GM12878 (cell line): ENCODE data around the gene FTSJ1. TPM values are rescaled to one million over a fixed set of nuclear protein-coding genes. Genes with fewer than 3 reads are reported as not detected.

Source experiments
- ATAC-seq: fragments of 200-7000 bp; cut with Tn5 transposase; 3 replicates; pipeline ENCODE4 v1.9.1; 2020; ENCODE audit warnings: mild to moderate bottlenecking, moderate library complexity
- BruUV-seq: library from RNA; stranded (reverse); fragments of 400-500 nt; replicated peaks from 2 replicates; lab custom pipeline; 2021; lab: Mats Ljungman, UMichigan
- CTCF ChIA-PET: fragments of 300-600 bp; sonication (Branson Sonifier 250); formaldehyde crosslinking; extraction: SDS; loops from one replicate; lab custom pipeline; 2021; ENCODE audit warnings: inconsistent platforms; lab: Yijun Ruan, JAX
- POLR2A ChIA-PET: fragments of 350-600 bp; formaldehyde crosslinking; extraction: SDS; loops from one replicate; lab custom pipeline; 2021; ENCODE audit warnings: inconsistent platforms; lab: Charles Lee
- RAD21 ChIA-PET: fragments of 300-600 bp; sonication (Branson Sonifier 250); formaldehyde crosslinking; loops from one replicate; lab custom pipeline; 2023; ENCODE audit warnings: antibody characterized with exemption; ENCODE audit not compliant: unreplicated experiment; lab: Charles Lee
- SMC1A ChIA-PET: fragments of 300-600 bp; sonication (Branson Sonifier 250); formaldehyde crosslinking; loops from one replicate; lab custom pipeline; 2023; ENCODE audit not compliant: unreplicated experiment, uncharacterized antibody; lab: Charles Lee
- DNase-seq: peaks from one replicate; pipeline ENCODE4 v3.0.0-alpha.2; 2011; ENCODE audit warnings: low read depth, low spot score
- FAIRE-seq: peaks from 3 replicates; lab custom pipeline; 2011; peaks lifted over from hg19 to GRCh38; lab: Jason Lieb, UNC
- H2AFZ ChIP-seq: 2 replicates; pipeline ENCODE4 v1.6.0; 2011; ENCODE audit warnings: low read depth, low read length, control low read depth; ENCODE audit not compliant: control insufficient read depth
- H3K27ac ChIP-seq: 2 replicates; pipeline ENCODE4 v1.5.1; 2011; ENCODE audit warnings: control low read depth; ENCODE audit not compliant: control insufficient read depth, insufficient read depth
- H3K27me3 ChIP-seq, 2 experiments: replicated peaks in 1 of 2; 2 replicates each; pipeline versions ENCODE4 v1.6.0 to v1.6.1; 2011; ENCODE audit warnings: low read length in 1 of 2; ENCODE audit not compliant: control insufficient read depth in 2 of 2, insufficient read depth in 2 of 2
- H3K36me3 ChIP-seq, 2 experiments: 2 replicates each; pipeline ENCODE4 v1.5.1; 2011; ENCODE audit warnings: low read length in 1 of 2; ENCODE audit not compliant: control insufficient read depth in 2 of 2, insufficient read depth in 2 of 2
- H3K4me1 ChIP-seq: 2 replicates; pipeline ENCODE4 v1.6.1; 2011; ENCODE audit warnings: mild to moderate bottlenecking, low read length, moderate library complexity, mixed read lengths; ENCODE audit not compliant: control insufficient read depth, insufficient read depth
- H3K4me2 ChIP-seq: 2 replicates; pipeline ENCODE4 v1.6.0; 2011; ENCODE audit warnings: control low read depth; ENCODE audit not compliant: control insufficient read depth, insufficient read depth
- H3K4me3 ChIP-seq: fragments of 200-600 bp; sonication (generic); 2 replicates; pipeline ENCODE4 v1.5.1; 2016
- H3K79me2 ChIP-seq: 2 replicates; pipeline ENCODE4 v1.6.0; 2011; ENCODE audit warnings: low read length; ENCODE audit not compliant: control insufficient read depth, insufficient read depth
- H3K9ac ChIP-seq: 2 replicates; pipeline ENCODE4 v1.8.0; 2011; ENCODE audit warnings: low read length, control low read depth, mixed read lengths; ENCODE audit not compliant: control insufficient read depth, insufficient read depth
- H3K9me3 ChIP-seq: replicated peaks from 3 replicates; pipeline ENCODE4 v1.5.1; 2011; ENCODE audit warnings: mild to moderate bottlenecking, low read length; ENCODE audit not compliant: control insufficient read depth, insufficient read depth
- H4K20me1 ChIP-seq: 2 replicates; pipeline ENCODE4 v1.6.0; 2011; ENCODE audit not compliant: control insufficient read depth, insufficient read depth
- CHD2 ChIP-seq: IDR thresholded peaks from 2 replicates; pipeline ENCODE4 v1.6.1; 2011; ENCODE audit warnings: low read depth, low read length, improper control_type of control experiment, borderline replicate concordance
- IKZF1 ChIP-seq: fragments of 450-650 bp; conservative IDR thresholded peaks from 2 replicates; pipeline ENCODE4 v1.6.1; 2017; ENCODE audit warnings: antibody characterized with exemption, mild to moderate bottlenecking
- KAT2A ChIP-seq: conservative IDR thresholded peaks from 2 replicates; pipeline ENCODE4 v1.6.1; 2011; ENCODE audit warnings: low read depth, low read length; ENCODE audit not compliant: control insufficient read depth
- KLF5 ChIP-seq: fragments of 450-650 bp; IDR thresholded peaks from 2 replicates; pipeline ENCODE4 v1.6.1; 2014; ENCODE audit warnings: mild to moderate bottlenecking; ENCODE audit not compliant: partially characterized antibody
- MTA2 ChIP-seq: fragments of 450-650 bp; IDR thresholded peaks from 2 replicates; pipeline ENCODE4 v1.6.1; 2016; ENCODE audit warnings: low read depth, mild to moderate bottlenecking, moderate library complexity
- PML ChIP-seq: IDR thresholded peaks from 2 replicates; pipeline ENCODE4 v1.6.1; 2012; ENCODE audit warnings: low read length, inconsistent platforms
- WRNIP1 ChIP-seq: IDR thresholded peaks from 2 replicates; pipeline ENCODE4 v1.6.1; 2011; ENCODE audit warnings: low read depth, low read length, improper control_type of control experiment, borderline replicate concordance
- WGBS: methylation state at CpG from one replicate; pipeline ENCODE4 v1.1.6; 2016; ENCODE audit warnings: low lambda C conversion rate; ENCODE audit not compliant: insufficient replicate concordance, insufficient coverage; ENCODE audit errors: missing lambda C conversion rate; 5-methylcytosine and 5-hydroxymethylcytosine counted together
- in situ Hi-C: fragments of 300-500 bp; cut with MboI; formaldehyde crosslinking; loops from 9 replicates; pipeline ENCODE4 v1.14.3; 2018; ENCODE audit warnings: mixed read lengths
- intact Hi-C: fragments of 100-400 bp; cut with micrococcal nuclease; formaldehyde crosslinking; loops from one replicate; pipeline ENCODE4 v1.14.2; 2022; ENCODE audit not compliant: unreplicated experiment
- polyA plus RNA-seq, 11 experiments: library from polyadenylated mRNA; depleted of rRNA in 4 of 11; unstranded in 6 of 11; stranded (reverse) in 5 of 11; fragments of >200 nt; fragmentation: Nextera tagmentation in 4 of 11; fragmentation: Illumina TruSeq in 1 of 11; extraction: Ambion mirVana in 4 of 11; extraction: Trizol in 1 of 11; gene quantifications; 1 replicate in 1 of 11; 2 replicates in 10 of 11; pipeline versions ENCODE4 v1.2.1 to v1.2.3, GENCODE V29; 2011 to 2016; ENCODE audit warnings: inconsistent platforms in 2 of 11, missing spikeins in 2 of 11, low read depth in 1 of 11
- total RNA-seq, 4 experiments: library from RNA; depleted of rRNA in 3 of 4; stranded (reverse); fragments of >200 nt in 3 of 4; fragmentation: Illumina TruSeq in 1 of 4; extraction: Trizol in 1 of 4; gene quantifications; 2 replicates each; pipeline versions ENCODE4 v1.2.1 to v1.2.3, GENCODE V29; 2013 to 2021

The FTSJ1 gene
- total and polyA plus RNA-seq, 10 of the 15 experiments (the other 5 are each of a cell fraction or from before 2014, with no cell fraction given) = 8.8 to 87.8 (median 57.9) TPM

- Histone ChIP-seq H3K9ac (no peak overlapping the region), H3K4me1 (no peaks in the 10 kb centered on the region; the same call in 1 of the 2 replicates), H3K27me3 (no peaks in the 10 kb centered on the region), H3K4me3 (no peak overlapping the region), H3K4me2 (no peak overlapping the region), H3K9me3 (no peaks in the 10 kb centered on the region), H3K36me3 (no peaks in the 10 kb centered on the region), H3K79me2 (no peaks in the 10 kb centered on the region), H4K20me1 (no peaks in the 10 kb centered on the region), H3K27ac (no peak overlapping the region), H2AFZ (no peak overlapping the region)
- intact Hi-C loops (no loop called here), in situ Hi-C loops (no loop called here)
- FAIRE-seq = no peak
- BruUV-seq = no TSS peak
- ChIA-PET POLR2A (interaction anchor here (1.4 kb wide), 1 partner anchor 33 kb away, joined by 4 read pairs; the partner anchor contains the start of gene TBC1D25), SMC1A (interaction anchor here (1.9 kb wide), 1 partner anchor 32 kb away, joined by 7 read pairs; the partner anchor contains the start of gene TBC1D25), RAD21 (no interaction called here), CTCF (interaction anchor here (0.8 to 1.7 kb wide), 3 partner anchors 14 to 33 kb away, joined by 3 to 6 read pairs (median 3); partner anchors contain the start of gene TBC1D25)
- TF ChIP-seq PML (no peak), MTA2 (no peak), WRNIP1 (no peak), KLF5 (no peak), KAT2A (no peak), IKZF1 (no peak), CHD2 (no peak)
- ATAC-seq = no peak
- 58% methylated on average over 5 of the region's 5 CpGs for WGBS
- no peak for DNase-seq
These were observed 31.2 kb downstream of the FTSJ1 start for GRCh38 chrX:48507246-48507645.
